ENCODE data around the gene FCN3.

The FCN3 gene

GRCh38 chr1:27356619-27357280 lies 17.9 kb downstream of the FCN3 start:
- no peak for DNase-seq

- no peak for DNase-seq
These were observed 18.4 kb downstream of the FCN3 start for GRCh38 chr1:27356277-27356618.

- DNase-seq = no peak
These were observed 18.9 kb downstream of the FCN3 start for GRCh38 chr1:27355683-27356082.

GRCh38 chr1:27353629-27354028 lies 21.0 kb downstream of the FCN3 start:
- no peak for DNase-seq

GRCh38 chr1:27353166-27353565 lies 21.5 kb downstream of the FCN3 start:
- DNase-seq = no peak

GRCh38 chr1:27351541-27352107 lies 23.0 kb downstream of the FCN3 start:
- DNase-seq = no peak

GRCh38 chr1:27350663-27351540 lies 23.7 kb downstream of the FCN3 start:
- no peak for DNase-seq

- no peak for DNase-seq
These were observed 24.6 kb downstream of the FCN3 start for GRCh38 chr1:27349784-27350662.

GRCh38 chr1:27348861-27349783 lies 25.5 kb downstream of the FCN3 start:
- no peak for DNase-seq

GRCh38 chr1:27346991-27347624 lies 27.5 kb downstream of the FCN3 start:
- no peak for DNase-seq

- no peak for DNase-seq
These were observed 28.3 kb downstream of the FCN3 start for GRCh38 chr1:27346357-27346756.

- no peak for DNase-seq
These were observed 29.4 kb downstream of the FCN3 start for GRCh38 chr1:27345272-27345671.

GRCh38 chr1:27343639-27344025 lies 31.0 kb downstream of the FCN3 start:
- DNase-seq = no peak

- no peak for DNase-seq
These were observed 31.6 kb downstream of the FCN3 start for GRCh38 chr1:27342778-27343638.

GRCh38 chr1:27342391-27342777 lies 32.2 kb downstream of the FCN3 start:
- DNase-seq = no peak

- peak; percentile 19 for DNase-seq
These were observed 32.9 kb downstream of the FCN3 start, which contains the start of gene SYTL1 for GRCh38 chr1:27341525-27342252. Gene SYTL1, plus strand, starts transcription at chr1:27342022. Its CDS starts 3,313 bp downstream, at chr1:27345335.

GRCh38 chr1:27339213-27339612 lies 35.4 kb downstream of the FCN3 start:
- DNase-seq = no peak

GRCh38 chr1:27338751-27339150 lies 35.9 kb downstream of the FCN3 start:
- DNase-seq = no peak

- DNase-seq = no peak
These were observed 37.9 kb downstream of the FCN3 start for GRCh38 chr1:27336756-27337155.
